G401 (cell line): ENCODE measurements around the gene PGBD2. TPM values are rescaled to one million over a fixed set of nuclear protein-coding genes. Genes with fewer than 3 reads are reported as not detected.
"Not testable (repeated sequence)": the region's sequence is repeated elsewhere in the genome, so short reads cannot be mapped to it uniquely, and the experiment has no call there.

ENCODE experiments used
- DNase-seq: peaks from one replicate; pipeline ENCODE4 v3.0.0-alpha.2; 2015; ENCODE audit warnings: low spot score
- in situ Hi-C: cut with HindIII; loops from 2 replicates; pipeline ENCODE4 v1.10.0; 2016; ENCODE audit warnings: low sequenced_read_pairs, mixed read lengths
- total RNA-seq: library from RNA; depleted of rRNA; stranded (reverse); fragments of >200 nt; shearing (Covaris generic); gene quantifications from 2 replicates; pipeline ENCODE4 v1.2.3, GENCODE V29; 2014; rRNA removed

The PGBD2 gene
- total RNA-seq, 1 experiment from 2014 or later: 10.0 TPM

- in situ Hi-C loops: no loop called here
- DNase-seq: peak; percentile 7
Observed at GRCh38 chr1:248918131-248918530, 12.1 kb downstream of the PGBD2 start.

- DNase-seq: no peak
- in situ Hi-C loops: no loop called here
Observed at GRCh38 chr1:248923352-248924338, 17.6 kb downstream of the PGBD2 start.

GRCh38 chr1:248924696-248925532, 18.9 kb downstream of the PGBD2 start:
- in situ Hi-C loops: no loop called here
- peak; percentile 68 for DNase-seq

GRCh38 chr1:248925859-248926258, 19.8 kb downstream of the PGBD2 start:
- DNase-seq, in situ Hi-C loops: not testable (repeated sequence)

- in situ Hi-C loops: no loop called here
- no peak for DNase-seq
Observed at GRCh38 chr1:248926401-248927182, 20.6 kb downstream of the PGBD2 start.

- DNase-seq, in situ Hi-C loops: not testable (repeated sequence)
Observed at GRCh38 chr1:248927283-248927682, 21.2 kb downstream of the PGBD2 start.

- in situ Hi-C loops, DNase-seq: not testable (repeated sequence)
Observed at GRCh38 chr1:248928122-248928521, 22.1 kb downstream of the PGBD2 start.

- in situ Hi-C loops, DNase-seq: not testable (repeated sequence)
Observed at GRCh38 chr1:248930037-248930436, 24.0 kb downstream of the PGBD2 start.

- DNase-seq, in situ Hi-C loops: not testable (repeated sequence)
Observed at GRCh38 chr1:248938173-248938809, 32.3 kb downstream of the PGBD2 start.

- DNase-seq, in situ Hi-C loops: not testable (repeated sequence)
Observed at GRCh38 chr1:248944134-248944999, 38.3 kb downstream of the PGBD2 start.

GRCh38 chr1:248945000-248945423, 39.0 kb downstream of the PGBD2 start:
- in situ Hi-C loops, DNase-seq: not testable (repeated sequence)

GRCh38 chr1:248945453-248945852, 39.4 kb downstream of the PGBD2 start:
- in situ Hi-C loops, DNase-seq: not testable (repeated sequence)

- DNase-seq, in situ Hi-C loops: not testable (repeated sequence)
Observed at GRCh38 chr1:248945856-248946416, 39.9 kb downstream of the PGBD2 start.

Other genes starting within 250 kb of the PGBD2 start
- gene OR14I1, start 203.5 kb upstream of the PGBD2 start, total RNA-seq: not detected in 2 replicates
- not detected in 2 replicates for gene LYPD8, start 150.5 kb upstream of the PGBD2 start, total RNA-seq
- 23.1 and 24.6 TPM in 2 replicates for gene SH3BP5L, start 80.3 kb upstream of the PGBD2 start, total RNA-seq
- 57.1 and 63.1 TPM in 2 replicates for gene ZNF672, start 68.0 kb upstream of the PGBD2 start, total RNA-seq
- gene ZNF692, start 47.1 kb upstream of the PGBD2 start, total RNA-seq: 7.9 and 12.7 TPM in 2 replicates